Stimulated activated CD8-positive, alpha-beta memory T cell treated with anti-CD3 and anti-CD28 coated beads, Interleukin-15, amount 100 ng/mL, for 4 hours (primary cell): Measurements from ENCODE around the gene H6PD.
"Not testable (repeated sequence)": the region's sequence is repeated elsewhere in the genome, so short reads cannot be mapped to it uniquely, and the experiment has no call there.

Source experiments
- DNase-seq, 2 donors: peaks; one replicate each; pipeline ENCODE4 v3.0.0-alpha.2; 2020; ENCODE audit warnings: low read depth in 2 of 2

Gene H6PD

GRCh38 chr1:9296850-9297249, 62.3 kb downstream of the H6PD start:
- DNase-seq, result no peak

- DNase-seq, result no peak
These were observed 63.3 kb downstream of the H6PD start for GRCh38 chr1:9297831-9298230.

- DNase-seq, result no peak
These were observed 63.7 kb downstream of the H6PD start for GRCh38 chr1:9298282-9298681.

GRCh38 chr1:9299571-9300541, 65.3 kb downstream of the H6PD start:
- DNase-seq, result not testable (repeated sequence)

- no peak for DNase-seq
These were observed 66.0 kb downstream of the H6PD start for GRCh38 chr1:9300573-9300972.

GRCh38 chr1:9302745-9303524, 68.4 kb downstream of the H6PD start:
- DNase-seq, result no peak

- no peak for DNase-seq
These were observed 69.3 kb downstream of the H6PD start for GRCh38 chr1:9303916-9304315.

GRCh38 chr1:9305216-9305615, 70.6 kb downstream of the H6PD start:
- DNase-seq, result no peak

- no peak for DNase-seq
These were observed 71.4 kb downstream of the H6PD start for GRCh38 chr1:9306006-9306405.

- DNase-seq, result no peak
These were observed 72.7 kb downstream of the H6PD start for GRCh38 chr1:9307303-9307702.

GRCh38 chr1:9308236-9308785, 73.7 kb downstream of the H6PD start:
- DNase-seq, result no peak

GRCh38 chr1:9309080-9309479, 74.5 kb downstream of the H6PD start:
- DNase-seq, result no peak

- DNase-seq, result no peak
These were observed 75.4 kb downstream of the H6PD start for GRCh38 chr1:9309991-9310390.

GRCh38 chr1:9311029-9311428, 76.5 kb downstream of the H6PD start:
- DNase-seq, result no peak

GRCh38 chr1:9311479-9311878, 76.9 kb downstream of the H6PD start:
- no peak for DNase-seq

GRCh38 chr1:9312168-9312720, 77.7 kb downstream of the H6PD start:
- no peak for DNase-seq

- DNase-seq, result no peak
These were observed 79.0 kb downstream of the H6PD start for GRCh38 chr1:9313576-9313975.

- DNase-seq, result no peak
These were observed 79.5 kb downstream of the H6PD start for GRCh38 chr1:9314111-9314510.

GRCh38 chr1:9314711-9315379, 80.3 kb downstream of the H6PD start:
- no peak for DNase-seq

GRCh38 chr1:9315411-9316079, 81.0 kb downstream of the H6PD start:
- no peak for DNase-seq

GRCh38 chr1:9316080-9316444, 81.5 kb downstream of the H6PD start:
- DNase-seq, result no peak
